ENCODE data around the gene PLEKHG4.

PLEKHG4 gene

DNA sequence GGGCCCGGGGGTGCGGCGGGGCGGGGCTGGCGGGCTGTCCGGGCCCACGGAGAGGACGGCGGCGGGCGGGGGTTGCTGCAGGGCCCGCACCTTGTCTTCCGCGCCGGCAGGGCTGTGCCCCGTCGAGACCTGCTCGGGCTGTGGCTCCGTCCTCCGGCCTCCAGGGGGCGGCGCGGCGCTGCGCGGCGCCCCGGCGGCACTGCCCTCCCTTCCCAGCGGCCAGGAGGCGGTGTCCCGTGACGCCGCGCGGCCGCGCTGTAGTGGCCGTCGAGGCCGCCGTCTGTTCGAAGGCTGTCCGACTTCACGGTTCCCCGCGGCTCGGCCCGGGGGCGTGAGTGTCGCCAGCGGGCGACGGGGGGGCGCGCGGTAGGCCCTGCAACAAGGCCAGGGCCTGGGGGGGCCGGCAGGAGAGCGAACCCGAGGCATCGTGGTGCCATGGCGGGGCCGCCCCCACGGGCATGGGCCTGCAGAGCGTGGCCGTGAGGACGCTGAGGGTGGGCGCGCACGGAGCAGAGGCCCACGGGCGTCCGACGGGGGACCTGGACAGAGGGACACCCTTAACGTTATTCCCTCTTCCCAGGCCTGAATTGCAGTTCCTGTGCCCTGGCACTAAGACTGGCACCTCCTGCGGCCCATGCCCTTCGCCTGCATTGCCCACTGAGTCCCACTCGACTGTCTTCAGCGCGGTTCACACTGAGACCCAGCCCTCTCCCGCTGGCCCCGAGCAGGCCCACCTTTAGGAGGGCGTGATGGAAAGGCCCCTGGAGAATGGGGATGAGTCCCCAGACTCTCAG, at the start of gene PLEKHG4:
Gene PLEKHG4 (plus strand): TSS at position 237 of the 794 bp plus-strand sequence. CDS start 513 bp downstream, at position 750.
- DNase-seq (ENCODE audit: low read depth, low spot score), result no peak

DNA sequence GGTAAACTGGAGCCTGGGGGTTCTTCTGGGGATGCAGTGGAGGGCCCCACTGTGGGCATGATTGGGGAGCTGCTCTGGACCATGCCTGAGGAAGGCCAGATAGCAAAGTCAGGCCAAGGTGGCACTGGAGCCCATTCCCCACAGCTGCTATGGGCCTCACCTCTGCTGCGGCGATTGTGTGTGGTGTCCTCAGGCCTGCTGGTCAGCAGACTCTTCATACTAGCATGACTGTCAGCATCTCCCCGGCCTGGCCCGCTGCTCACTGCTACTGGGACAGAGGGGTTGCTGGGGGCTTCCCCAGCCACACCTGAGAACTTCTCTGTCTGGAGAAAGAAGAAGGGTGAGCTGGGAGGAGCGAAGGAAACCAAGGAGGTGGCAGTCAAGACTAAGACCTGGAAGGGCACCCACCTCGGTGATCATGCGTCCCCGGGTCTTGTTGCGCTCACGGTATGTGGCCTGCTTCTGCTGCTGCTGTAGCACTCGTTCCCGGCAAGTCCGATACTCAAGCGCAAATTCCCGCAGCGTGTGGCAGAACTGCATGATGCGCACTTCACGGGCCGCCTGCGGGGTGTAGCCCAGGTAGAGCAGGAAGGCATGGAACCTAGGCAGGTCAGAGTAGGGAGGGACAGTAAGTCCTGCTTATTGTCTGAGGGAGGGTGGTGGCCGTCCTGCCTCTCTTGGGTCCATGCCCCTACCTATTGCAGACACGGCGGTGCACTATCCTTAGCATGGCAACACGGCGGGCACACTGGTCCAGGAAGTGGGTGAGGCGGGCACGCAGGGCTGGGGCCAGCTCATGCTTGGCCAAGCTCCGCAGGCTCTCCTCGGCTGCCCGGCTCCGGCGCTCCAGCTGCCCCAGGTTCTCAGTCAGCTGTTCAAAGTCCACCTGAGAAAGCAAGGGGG, 49.2 kb upstream of the PLEKHG4 start:
- DNase-seq (ENCODE audit: low read depth, low spot score), result no peak

GRCh38 chr16:67230809-67231660, 48.3 kb upstream of the PLEKHG4 start:
- DNase-seq (ENCODE audit: low read depth, low spot score), result no peak

GRCh38 chr16:67233596-67233995, 45.7 kb upstream of the PLEKHG4 start:
- no peak for DNase-seq (ENCODE audit: low read depth, low spot score)

DNA sequence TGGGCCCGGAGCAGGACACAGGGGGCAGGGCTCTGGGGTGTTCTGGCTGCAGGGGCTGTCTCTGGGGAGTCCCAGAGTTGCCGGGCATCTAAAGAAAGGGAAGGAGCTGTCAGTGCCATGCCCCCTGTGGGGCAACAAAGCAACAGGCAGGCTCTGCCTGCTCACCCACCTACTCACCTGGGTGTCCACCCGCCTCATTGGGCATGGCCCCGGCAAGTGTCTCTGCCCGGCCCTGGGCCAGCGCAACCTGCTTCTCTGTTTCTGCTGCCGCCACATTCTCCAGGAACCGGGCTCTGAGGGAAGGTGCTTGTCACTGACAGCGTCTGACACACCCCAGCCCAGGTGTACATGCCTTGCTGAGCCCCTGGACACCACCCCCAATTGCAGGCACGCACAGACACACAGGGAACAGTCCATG, 45.1 kb upstream of the PLEKHG4 start:
- DNase-seq (ENCODE audit: low read depth, low spot score), result no peak

- DNase-seq (ENCODE audit: low read depth, low spot score), result no peak
Measured at GRCh38 chr16:67235816-67236562, 43.3 kb upstream of the PLEKHG4 start.

GRCh38 chr16:67236563-67237395, 42.6 kb upstream of the PLEKHG4 start:
- DNase-seq (ENCODE audit: low read depth, low spot score), result no peak

- no peak for DNase-seq (ENCODE audit: low read depth, low spot score)
Measured at GRCh38 chr16:67237396-67238277, 41.7 kb upstream of the PLEKHG4 start.

DNA sequence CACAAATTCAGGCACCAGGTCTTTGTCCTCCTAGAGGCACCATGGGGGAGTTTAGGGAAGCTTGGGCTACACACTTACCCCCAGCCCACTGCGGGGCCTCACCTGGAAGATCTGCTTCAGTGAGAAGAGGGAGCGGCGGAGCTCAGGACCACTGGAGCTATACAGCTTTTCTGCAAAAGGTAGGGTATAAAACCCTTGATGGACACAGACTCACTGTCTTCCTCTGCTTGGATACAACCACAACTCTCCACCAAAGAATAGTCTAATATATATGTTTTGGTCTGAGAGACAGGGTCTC, 41.1 kb upstream of the PLEKHG4 start:
- DNase-seq (ENCODE audit: low read depth, low spot score), result no peak

DNA sequence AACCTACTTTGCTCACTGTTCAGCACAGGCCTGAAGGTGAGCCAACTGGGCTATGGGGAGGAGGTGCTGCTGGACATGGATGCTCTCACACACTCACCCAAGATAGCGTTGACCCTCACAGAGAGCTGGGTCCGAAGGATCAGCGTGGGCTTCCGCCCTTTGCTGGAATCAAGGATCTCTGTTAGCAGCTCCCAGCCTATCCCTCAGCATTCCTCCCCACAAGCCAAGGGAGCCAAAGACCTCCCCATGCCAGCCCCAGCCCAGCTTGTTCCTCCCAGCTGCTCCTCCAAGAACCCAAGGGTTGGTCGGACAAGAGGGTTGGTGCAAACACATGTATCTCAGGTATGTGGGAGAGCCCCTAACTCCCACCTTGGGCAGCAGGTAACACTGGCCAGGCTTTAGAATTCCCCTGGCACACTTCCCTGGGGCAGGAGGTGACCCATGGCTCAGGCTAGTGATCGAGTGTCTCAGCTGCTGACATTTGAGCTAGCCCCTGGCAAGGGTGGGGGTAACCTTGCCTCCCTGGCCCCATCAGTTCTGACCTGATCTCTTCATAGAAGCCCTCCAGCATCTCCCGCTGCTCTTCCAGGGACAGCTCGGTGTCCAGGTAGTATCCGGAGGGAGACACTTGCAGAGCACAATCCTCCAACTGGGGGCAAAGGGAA, 40.4 kb upstream of the PLEKHG4 start:
- no peak for DNase-seq (ENCODE audit: low read depth, low spot score)

DNA sequence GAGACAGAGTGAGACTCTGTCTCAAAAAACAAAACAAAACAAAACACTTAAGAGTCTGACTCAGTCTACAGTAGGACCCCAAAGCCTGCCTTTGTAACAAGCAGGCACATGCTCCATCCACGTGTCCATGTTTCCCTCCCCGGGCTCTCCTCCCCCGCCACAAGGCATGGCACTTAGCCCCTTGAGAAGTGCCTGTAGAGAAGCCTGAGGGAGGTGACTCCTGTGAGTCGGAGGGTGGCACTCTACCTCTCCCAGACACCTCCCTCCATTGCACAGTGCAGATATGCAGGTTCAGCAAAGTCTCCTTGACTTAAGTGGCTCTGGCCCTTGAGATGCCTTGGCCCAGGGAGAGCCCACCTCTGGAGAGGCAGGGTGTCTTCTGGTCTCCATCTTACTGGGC, 38.8 kb upstream of the PLEKHG4 start:
- no peak for DNase-seq (ENCODE audit: low read depth, low spot score)

DNA sequence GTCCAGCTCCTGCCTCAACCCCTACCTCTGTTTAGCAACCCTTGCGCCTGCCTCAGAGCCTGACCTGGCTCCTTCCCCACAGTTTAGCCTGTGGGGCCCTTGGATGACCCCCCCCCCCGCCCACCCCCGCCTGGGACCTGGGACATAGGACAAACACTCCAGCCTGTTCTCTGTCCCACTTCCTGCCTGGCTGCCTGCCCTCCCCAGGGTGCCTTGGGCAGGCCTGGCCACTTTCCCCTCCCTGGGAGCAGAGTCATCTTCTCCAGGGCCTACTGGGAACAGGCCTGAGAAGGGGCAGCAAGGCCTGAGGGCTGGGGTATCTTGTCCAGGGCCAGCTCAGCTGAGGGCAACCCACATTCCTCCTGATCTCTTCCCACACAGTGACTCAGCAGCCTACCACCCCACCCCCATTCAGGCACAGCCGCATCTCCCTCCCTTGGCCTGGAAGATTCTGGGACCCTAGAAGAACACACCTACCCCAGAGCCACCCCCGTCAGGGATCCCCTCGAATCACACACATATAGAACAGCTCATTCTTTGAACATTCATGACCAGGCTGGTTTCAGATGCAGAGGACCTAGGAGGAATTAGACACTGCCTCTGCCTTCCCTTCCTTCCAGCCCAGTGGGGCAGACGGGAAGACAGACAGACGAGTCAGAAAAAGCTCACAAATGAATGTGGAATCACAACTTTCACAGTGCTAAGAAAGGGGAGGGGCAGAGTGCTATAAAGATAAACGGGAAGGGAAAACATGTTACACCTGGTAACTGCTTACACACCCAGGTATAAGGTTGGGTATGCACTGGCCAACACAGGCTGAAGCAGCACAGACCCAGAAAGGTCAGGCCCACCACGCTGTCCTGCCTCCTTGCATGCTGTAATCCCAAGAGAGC, 38.1 kb upstream of the PLEKHG4 start:
- DNase-seq (ENCODE audit: low read depth, low spot score), result no peak

- DNase-seq (ENCODE audit: low read depth, low spot score), result no peak
Measured at GRCh38 chr16:67242138-67242730, 37.1 kb upstream of the PLEKHG4 start.

DNA sequence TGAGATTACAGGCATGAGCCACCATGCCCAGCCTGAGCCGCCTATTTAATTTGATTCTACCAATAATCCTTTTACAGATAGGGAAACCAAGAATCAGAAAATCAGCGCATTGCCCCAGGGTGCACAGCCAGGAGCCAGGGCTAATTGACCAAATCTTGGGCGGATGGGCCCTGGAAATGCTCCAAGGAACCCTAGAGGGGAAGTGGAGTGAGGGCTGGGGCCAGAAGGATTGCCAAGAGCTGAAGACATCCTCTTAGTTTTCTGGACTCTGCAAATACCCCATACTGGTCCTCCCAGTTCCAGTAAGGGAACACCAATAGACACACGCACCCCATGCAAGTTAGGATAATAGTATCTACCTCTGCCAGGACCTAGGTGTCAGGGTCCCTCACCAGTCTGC, 35.9 kb upstream of the PLEKHG4 start:
- DNase-seq (ENCODE audit: low read depth, low spot score), result no peak

DNA sequence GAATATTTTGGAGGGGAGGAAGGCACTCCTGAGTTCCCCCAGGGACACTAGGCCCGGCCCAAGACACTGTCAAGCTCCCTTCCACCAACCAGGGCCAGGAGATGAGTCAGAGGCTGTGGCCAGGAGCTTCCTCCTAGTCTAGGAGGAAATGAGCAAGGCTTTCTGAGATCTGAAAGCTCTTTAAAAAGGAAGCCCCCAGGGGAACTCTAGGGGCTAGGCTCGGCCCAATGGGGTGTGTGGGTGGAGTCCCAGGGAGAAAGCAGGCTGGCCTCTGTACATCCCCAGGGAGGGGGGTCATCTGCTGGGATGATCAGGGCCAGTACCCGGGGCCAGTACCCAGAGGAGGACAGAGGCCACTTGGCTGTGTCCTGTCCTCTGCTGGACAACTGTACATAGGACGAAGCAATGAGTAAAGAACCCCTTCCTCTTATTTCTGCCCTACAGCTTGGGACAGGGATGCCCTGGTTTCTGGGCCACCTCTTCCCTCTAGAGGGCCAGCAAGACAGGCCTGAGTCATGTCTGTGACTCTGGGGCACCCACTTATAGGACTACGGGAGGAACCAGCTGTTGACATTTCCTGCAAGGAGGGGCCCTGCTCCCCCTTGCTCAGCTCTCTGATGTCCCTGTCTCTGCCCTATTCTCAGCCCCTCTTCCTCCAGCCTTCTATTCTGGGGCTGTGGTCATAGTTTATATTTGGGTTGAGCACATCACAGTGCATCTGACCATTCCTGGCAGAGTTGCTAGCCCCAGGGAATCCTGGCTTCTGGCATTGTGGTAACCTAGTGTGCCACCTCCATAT, 34.7 kb upstream of the PLEKHG4 start:
- no peak for DNase-seq (ENCODE audit: low read depth, low spot score)

DNA sequence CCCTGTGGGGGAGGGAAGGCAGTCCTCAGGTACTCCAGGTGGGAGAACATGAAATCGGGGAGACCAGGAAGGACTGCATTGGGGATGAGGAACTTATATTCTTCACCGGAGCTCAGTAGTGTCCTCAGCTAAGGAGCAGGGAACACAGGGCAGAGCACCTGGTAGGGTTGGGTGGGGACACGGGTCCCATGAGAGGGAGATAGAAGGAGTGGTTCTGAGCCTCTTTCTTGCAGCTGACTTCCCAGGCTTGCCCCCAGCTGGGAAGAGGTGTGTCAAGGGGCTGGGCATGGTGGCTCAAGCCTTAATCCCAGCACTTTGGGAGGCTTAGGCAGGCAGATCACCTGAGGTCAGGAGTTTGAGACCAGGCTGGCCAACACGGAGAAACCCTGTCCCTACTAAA, 34.1 kb upstream of the PLEKHG4 start:
- DNase-seq (ENCODE audit: low read depth, low spot score), result no peak

DNA sequence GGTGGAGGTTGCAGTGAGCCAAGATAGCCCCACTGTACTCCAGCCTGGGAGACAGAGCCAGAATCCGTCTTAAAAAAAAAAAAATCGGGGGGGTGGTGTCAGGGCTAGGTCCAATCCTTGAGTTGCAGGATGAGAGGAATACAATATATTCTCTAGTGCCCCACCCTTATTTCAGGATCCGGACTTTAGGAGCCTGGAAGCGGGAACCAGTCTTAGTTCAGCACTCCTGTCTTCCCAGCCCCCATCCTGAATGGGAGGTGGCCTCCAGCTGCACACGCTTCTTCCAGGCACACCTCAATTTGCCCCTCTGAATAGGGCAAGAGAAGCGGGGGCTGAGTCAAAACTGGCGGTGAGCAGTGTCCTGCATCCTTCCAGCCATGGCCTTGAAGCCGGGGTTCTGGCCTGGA, 33.7 kb upstream of the PLEKHG4 start:
- DNase-seq (ENCODE audit: low read depth, low spot score), result no peak
